ENCODE measurements around the gene PRR9.
"Not testable (repeated sequence)": the region's sequence is repeated elsewhere in the genome, so short reads cannot be mapped to it uniquely, and the experiment has no call there.

Gene PRR9

DNA sequence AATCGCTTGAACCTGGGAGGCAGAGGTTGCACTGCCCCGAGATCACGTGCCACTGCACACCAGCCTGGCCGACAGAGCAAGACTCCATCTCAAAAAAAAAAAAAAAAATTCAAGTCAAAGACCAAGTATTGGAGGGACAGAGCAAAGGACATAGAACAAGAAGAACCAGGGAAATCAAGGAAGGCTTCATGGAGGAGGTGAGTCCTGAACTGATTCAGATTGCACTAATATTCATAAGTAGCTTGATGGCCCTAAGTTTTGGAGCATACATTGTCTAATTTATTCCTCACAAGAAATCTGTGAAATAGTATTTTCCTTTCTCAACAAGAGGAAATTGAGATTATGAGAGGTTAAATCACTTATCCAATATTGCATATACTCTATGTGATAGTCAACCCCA, 3.9 kb upstream of the PRR9 start:
- Mint-ChIP-seq H3K4me3 (no peak overlapping the region), H3K36me3 (ENCODE audit: low read depth) (no peaks in the 10 kb centered on the region), H3K27me3 (peaks cover 31% of the 10 kb centered on the region), H3K9me3 (no peaks in the 10 kb centered on the region), H3K4me1 (ENCODE audit: low read depth) (no peaks in the 10 kb centered on the region), H3K27ac (no peak overlapping the region)
- intact Hi-C loops (cut with micrococcal nuclease) = no loop called here

DNA sequence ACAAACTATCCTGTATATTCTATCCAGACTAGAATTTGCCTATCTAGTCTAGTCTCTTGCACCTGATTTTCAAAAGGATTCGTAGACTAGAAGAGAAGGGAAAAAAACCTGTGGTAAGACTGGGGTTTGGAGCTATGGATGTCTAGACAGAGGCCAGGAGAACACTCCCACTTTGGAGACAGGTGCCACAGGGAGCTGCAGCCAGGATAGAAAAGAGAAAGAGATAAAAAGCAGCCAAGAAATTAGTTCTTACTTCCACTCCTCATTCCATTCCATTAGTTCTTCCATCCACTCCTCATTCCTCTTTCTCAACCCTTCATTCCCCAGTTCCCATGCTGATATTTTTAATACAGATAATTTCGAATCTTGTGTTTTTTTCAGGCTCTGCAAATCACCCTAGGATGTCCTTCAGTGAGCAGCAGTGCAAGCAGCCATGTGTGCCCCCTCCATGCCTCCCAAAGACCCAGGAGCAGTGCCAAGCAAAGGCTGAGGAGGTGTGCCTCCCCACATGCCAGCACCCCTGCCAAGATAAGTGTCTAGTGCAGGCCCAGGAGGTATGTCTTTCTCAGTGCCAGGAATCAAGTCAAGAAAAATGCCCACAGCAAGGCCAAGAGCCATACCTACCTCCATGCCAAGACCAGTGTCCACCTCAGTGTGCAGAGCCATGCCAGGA, 496 bp downstream of the PRR9 start:
- Mint-ChIP-seq H3K4me1 (ENCODE audit: low read depth) (peaks cover under 1% of the 10 kb centered on the region), H3K27ac (no peak overlapping the region), H3K9me3 (no peaks in the 10 kb centered on the region), H3K4me3 (no peak overlapping the region), H3K27me3 (peaks cover 23% of the 10 kb centered on the region), H3K36me3 (ENCODE audit: low read depth) (no peaks in the 10 kb centered on the region)
- intact Hi-C loops (cut with micrococcal nuclease) = no loop called here

DNA sequence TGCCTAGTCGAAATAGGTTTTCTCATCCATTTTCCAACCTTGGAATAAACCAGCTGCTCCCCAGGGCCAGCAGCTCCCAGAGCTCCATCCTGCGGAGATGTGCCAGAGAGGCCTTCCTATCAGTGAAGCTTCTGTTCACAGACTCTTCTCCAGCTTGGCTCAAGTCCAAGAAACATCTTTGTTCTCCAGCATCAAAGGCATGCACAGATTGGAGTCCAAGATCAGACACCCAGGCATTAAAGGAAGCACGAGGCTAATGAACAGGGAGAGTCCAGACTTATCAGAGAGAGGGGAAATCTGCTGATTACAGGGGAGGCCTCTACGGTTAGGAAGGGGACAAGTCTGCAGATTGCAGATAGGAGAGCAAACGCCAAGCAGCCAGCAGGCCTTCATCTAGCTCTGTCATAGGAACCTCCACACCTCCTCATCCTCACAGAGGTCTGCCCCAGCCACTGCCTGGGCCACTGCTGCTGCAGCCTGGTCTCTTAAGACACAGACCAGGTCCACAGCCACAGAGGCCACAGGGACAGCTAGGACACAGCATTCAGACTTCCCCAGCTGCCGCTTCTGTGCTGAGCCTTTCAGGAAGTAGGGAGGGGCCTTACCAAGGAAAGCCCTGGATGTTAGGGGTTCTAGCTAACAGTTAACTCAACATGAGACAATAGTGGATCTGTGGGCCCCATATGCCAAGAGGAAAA, 3.4 kb downstream of the PRR9 start:
- peaks cover 5% of the 10 kb centered on the region for H3K4me1 Mint-ChIP-seq (ENCODE audit: low read depth)
- intact Hi-C loops (cut with micrococcal nuclease) = loop anchor here (10.0 kb wide), 1 partner anchor 566 kb away; no protein-coding TSS in a partner anchor
- H3K9me3 Mint-ChIP-seq = no peaks in the 10 kb centered on the region
- H3K36me3 Mint-ChIP-seq (ENCODE audit: low read depth) = no peaks in the 10 kb centered on the region
- H3K27ac Mint-ChIP-seq = no peak overlapping the region
- peaks cover 10% of the 10 kb centered on the region for H3K27me3 Mint-ChIP-seq
- H3K4me3 Mint-ChIP-seq = no peak overlapping the region

DNA sequence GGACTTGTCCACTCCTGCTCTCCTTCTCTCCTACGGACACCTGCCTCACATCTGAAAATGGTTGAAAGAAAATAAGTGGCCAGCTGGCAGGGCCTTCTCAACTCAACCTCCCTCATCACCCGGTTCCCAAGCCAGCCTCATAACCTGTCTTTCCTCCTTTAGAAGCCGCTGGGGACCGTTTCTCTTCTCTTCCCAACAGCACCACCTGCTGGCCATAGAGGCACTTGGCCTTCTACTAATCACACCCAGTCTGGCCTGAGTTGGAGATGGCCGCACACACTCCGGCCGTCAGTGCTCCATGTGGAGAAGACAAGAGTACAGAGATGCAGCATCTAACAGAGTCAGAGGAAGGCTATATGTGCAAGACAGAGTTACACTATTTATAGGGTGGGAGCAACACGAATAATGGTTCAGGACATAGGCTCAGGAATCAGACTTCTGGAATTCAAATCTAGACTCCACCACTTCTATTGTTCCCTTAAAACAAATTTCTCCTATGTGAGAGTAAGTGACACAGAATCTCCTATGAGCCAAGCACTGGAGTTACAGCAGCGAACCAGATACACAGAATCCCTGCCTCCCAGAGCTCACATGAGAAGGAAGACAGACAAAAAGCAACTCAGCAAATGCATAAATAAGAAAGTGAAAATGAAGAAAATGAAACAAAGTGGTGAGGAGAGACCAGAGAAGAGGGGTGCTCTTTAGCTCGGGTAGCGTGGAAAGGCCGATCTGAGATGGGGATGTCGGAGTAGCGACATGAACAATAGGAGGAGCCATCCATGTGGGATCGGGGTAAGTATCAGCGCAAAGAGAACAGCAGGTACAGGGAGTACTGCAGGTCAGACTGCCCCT, 5.9 kb downstream of the PRR9 start:
- not testable (repeated sequence) for H3K27ac Mint-ChIP-seq; H3K27me3 Mint-ChIP-seq; H3K4me1 Mint-ChIP-seq (ENCODE audit: low read depth); H3K36me3 Mint-ChIP-seq (ENCODE audit: low read depth); H3K4me3 Mint-ChIP-seq; H3K9me3 Mint-ChIP-seq
- intact Hi-C loops (cut with micrococcal nuclease) = loop anchor here (1.0 to 10.0 kb wide), 2 partner anchors 354 to 568 kb away; no protein-coding TSS in a partner anchor

DNA sequence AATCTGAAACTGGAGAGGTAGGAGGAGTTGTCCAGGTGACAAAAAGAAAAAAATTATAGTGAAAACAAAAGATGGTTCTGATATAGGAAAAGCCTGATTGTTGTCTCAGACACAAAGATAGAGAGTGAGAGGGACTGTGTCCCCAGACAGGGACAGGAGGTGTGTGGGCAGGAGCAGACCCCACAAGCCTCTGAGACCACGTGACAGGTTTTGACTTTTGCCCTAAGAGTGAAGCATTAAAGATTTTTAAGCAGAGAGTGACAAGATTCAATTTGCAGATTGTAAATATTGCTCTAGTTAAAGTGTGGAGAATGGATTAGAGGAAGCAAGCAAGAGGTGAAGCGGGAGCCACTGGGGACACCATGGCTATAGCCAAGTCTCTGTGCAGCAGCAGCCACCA, 10.4 kb downstream of the PRR9 start:
- H3K4me3 Mint-ChIP-seq = no peak overlapping the region
- H3K9me3 Mint-ChIP-seq = no peaks in the 10 kb centered on the region
- intact Hi-C loops (cut with micrococcal nuclease) = loop anchor here (2.0 to 10.0 kb wide), 2 partner anchors 355 to 573 kb away; no protein-coding TSS in a partner anchor
- no peaks in the 10 kb centered on the region for H3K36me3 Mint-ChIP-seq (ENCODE audit: low read depth)
- peaks cover 31% of the 10 kb centered on the region for H3K4me1 Mint-ChIP-seq (ENCODE audit: low read depth)
- no peak overlapping the region for H3K27ac Mint-ChIP-seq
- H3K27me3 Mint-ChIP-seq = peaks cover 1% of the 10 kb centered on the region

DNA sequence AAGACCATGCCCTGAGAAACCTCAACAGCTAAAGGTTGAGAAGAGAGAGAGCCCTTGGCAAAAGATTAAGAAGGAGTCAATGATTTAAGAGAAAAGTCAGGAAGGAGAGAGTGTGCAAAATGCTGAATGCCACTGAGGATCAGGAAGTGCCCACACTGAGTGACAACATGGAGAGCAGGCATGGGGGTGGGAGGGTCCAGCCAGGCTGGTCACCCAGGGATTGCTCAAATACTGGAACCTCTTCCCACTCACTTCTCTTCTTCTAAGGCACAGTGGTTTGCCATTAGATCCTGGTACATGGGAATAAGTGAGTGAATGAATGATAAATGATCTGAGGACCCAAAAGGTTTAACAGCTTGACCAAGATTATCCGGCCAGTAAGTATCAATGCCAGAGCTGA, 11.1 kb downstream of the PRR9 start:
- Mint-ChIP-seq H3K27ac (no peak overlapping the region), H3K4me3 (no peak overlapping the region), H3K9me3 (no peaks in the 10 kb centered on the region), H3K4me1 (ENCODE audit: low read depth) (peaks cover 32% of the 10 kb centered on the region), H3K27me3 (peaks cover 1% of the 10 kb centered on the region), H3K36me3 (ENCODE audit: low read depth) (no peaks in the 10 kb centered on the region)
- intact Hi-C loops (cut with micrococcal nuclease) = loop anchor here (2.0 to 10.0 kb wide), 2 partner anchors 356 to 574 kb away; no protein-coding TSS in a partner anchor

DNA sequence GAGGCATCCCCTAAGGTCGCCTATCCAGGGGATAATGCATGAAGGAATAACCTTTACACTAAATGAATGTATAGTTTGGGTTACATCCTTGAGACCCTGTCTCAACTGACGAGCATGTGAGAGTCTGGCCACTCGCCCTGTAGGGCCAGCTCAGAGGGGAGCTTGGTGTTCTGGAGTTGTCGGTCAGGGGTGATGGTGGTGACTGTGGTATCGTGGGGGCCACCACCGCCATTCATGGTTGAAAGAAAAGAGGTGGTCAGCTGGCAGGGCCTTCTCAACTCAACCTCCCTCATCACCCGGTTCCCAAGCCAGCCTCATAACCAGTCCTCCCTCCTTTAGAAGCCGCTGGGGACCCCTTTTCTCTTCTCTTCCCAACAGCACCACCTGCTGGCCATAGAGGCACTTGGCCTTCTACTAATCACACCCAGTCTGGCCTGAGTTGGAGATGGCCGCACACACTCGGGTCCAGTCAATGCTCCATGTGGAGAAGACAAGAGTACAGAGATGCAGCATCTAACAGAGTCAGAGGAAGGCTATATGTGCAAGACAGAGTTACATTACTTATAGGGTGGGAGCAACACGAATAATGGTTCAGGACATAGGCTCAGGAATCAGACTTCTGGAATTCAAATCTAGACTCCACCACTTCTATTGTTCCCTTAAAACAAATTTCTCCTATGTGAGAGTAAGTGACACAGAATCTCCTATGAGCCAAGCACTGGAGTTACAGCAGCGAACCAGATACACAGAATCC, 11.9 kb downstream of the PRR9 start:
- H3K9me3 Mint-ChIP-seq; H3K27me3 Mint-ChIP-seq; H3K4me3 Mint-ChIP-seq; H3K27ac Mint-ChIP-seq; H3K36me3 Mint-ChIP-seq (ENCODE audit: low read depth): not testable (repeated sequence)
- peaks cover 33% of the 10 kb centered on the region for H3K4me1 Mint-ChIP-seq (ENCODE audit: low read depth)
- intact Hi-C loops (cut with micrococcal nuclease) = loop anchor here (2.0 to 10.0 kb wide), 2 partner anchors 356 to 574 kb away; no protein-coding TSS in a partner anchor

DNA sequence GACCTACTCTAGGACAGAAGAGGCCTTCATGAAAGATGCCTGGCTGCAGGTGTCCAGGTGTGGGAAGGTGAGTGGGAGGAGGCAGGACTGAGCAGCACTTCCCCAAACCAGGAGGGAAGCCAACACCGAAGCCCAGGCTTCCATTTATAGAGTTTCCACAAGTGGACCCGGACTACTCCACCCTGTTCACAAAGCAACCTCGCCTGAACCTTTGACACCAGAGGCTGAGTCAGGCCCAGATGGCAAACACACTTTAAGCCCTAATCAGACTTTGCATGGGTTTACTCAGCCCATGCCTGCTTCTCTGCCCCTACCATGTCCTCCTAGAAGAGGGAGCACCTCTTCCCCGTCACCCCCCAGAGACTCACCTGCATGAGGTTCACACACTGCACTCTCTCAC, 14.0 kb downstream of the PRR9 start:
- intact Hi-C loops (cut with micrococcal nuclease) = no loop called here
- no peak overlapping the region for H3K4me3 Mint-ChIP-seq

DNA sequence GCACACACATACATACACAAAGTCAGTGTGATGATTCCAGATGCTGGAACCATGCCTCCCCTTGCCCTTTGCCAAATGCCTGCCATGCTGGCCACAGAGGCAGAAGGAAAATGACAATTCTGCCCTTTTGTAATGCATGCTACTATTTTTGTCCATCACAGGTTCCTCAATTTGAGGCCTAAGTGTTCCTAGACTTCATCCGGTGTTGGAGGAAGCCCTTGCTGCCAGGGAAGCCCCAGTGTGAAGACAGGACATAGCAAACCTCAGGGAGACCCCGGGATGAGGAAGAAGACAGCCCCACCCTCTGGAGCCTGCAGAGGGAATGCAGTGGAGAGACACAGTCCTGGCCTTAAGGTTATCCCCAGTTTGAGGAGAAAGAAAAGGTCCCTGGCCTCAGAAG, 14.4 kb downstream of the PRR9 start:
- no peaks in the 10 kb centered on the region for H3K36me3 Mint-ChIP-seq (ENCODE audit: low read depth)
- H3K9me3 Mint-ChIP-seq = no peaks in the 10 kb centered on the region
- H3K4me1 Mint-ChIP-seq (ENCODE audit: low read depth) = peaks cover 33% of the 10 kb centered on the region
- no peak overlapping the region for H3K4me3 Mint-ChIP-seq
- intact Hi-C loops (cut with micrococcal nuclease) = no loop called here
- H3K27me3 Mint-ChIP-seq = no peaks in the 10 kb centered on the region
- H3K27ac Mint-ChIP-seq = peak overlapping the region; percentile 1

More for the DNA sequence above, 14.0 kb downstream of the PRR9 start:
- no peaks in the 10 kb centered on the region for H3K36me3 Mint-ChIP-seq (ENCODE audit: low read depth)
- H3K27ac Mint-ChIP-seq = peak overlapping the region; percentile 1
- no peaks in the 10 kb centered on the region for H3K9me3 Mint-ChIP-seq
- H3K4me1 Mint-ChIP-seq (ENCODE audit: low read depth) = peaks cover 33% of the 10 kb centered on the region
- H3K27me3 Mint-ChIP-seq = no peaks in the 10 kb centered on the region

DNA sequence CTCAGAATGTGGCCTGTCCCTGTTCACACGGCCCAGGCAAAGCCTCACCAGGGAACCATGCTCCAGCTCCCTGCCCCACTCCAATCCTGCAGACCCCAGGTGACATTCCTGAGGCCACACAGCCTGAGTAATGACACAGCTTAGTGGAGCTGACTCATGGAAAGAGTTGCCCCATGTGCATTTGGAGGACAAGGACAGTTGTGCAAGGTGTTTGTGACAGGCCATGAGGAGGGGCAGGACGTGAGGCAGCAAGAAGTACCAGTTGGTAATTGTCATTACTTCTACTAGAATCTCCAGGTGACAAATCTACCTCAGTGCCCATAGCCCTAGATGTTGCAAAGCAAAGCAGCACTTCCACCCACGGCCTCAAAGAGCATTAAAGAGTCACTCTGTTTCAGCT, 15.2 kb downstream of the PRR9 start:
- no peak overlapping the region for H3K4me3 Mint-ChIP-seq
- intact Hi-C loops (cut with micrococcal nuclease) = no loop called here
- no peaks in the 10 kb centered on the region for H3K36me3 Mint-ChIP-seq (ENCODE audit: low read depth)
- peaks cover 1% of the 10 kb centered on the region for H3K27me3 Mint-ChIP-seq
- H3K4me1 Mint-ChIP-seq (ENCODE audit: low read depth) = peaks cover 33% of the 10 kb centered on the region
- no peak overlapping the region for H3K27ac Mint-ChIP-seq
- no peaks in the 10 kb centered on the region for H3K9me3 Mint-ChIP-seq

DNA sequence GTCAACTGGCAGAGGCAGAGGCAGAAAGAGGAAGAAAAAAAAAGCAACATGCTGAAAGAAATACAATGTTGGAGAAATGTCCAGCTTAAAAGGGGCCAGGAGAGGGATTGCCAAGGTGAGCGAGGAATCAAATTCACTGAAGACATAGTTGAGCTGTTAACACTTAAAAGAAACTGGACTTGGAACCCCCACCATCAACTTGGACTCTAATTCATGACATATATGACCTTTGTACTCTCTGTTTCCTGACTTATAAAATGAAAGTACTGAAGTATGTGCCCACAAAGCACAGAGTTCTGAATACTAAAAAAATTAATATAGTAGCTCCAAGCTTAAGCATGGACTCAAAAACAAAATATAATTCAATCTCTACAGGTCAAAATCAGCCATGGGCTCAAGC, 16.1 kb downstream of the PRR9 start:
- no peak overlapping the region for H3K27ac Mint-ChIP-seq
- no peak overlapping the region for H3K4me3 Mint-ChIP-seq
- H3K36me3 Mint-ChIP-seq (ENCODE audit: low read depth) = no peaks in the 10 kb centered on the region
- peaks cover 33% of the 10 kb centered on the region for H3K4me1 Mint-ChIP-seq (ENCODE audit: low read depth)
- H3K27me3 Mint-ChIP-seq = peaks cover 2% of the 10 kb centered on the region
- no peaks in the 10 kb centered on the region for H3K9me3 Mint-ChIP-seq
- intact Hi-C loops (cut with micrococcal nuclease) = no loop called here

DNA sequence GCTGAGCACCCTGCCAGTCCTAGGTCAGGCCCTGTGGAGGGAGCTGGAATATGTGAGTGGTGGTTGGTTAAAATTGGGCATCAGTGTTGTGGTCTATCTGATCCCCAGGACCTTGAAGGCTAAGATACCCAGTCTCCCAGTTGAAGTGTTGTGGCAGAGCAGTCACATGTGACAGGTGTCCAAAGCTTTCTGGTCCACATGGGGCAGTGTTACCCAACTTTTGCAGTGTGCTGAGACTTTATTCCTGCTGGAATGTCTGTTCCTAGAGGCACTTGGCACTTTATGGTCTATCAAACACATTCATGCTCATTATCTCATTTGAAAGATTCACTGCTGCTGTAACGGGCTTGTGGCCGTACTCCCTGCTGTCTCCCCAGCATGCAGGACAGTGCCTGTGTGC, 21.1 kb downstream of the PRR9 start:
- H3K27me3 Mint-ChIP-seq = peaks cover 6% of the 10 kb centered on the region
- H3K4me3 Mint-ChIP-seq = no peak overlapping the region
- no peaks in the 10 kb centered on the region for H3K9me3 Mint-ChIP-seq
- intact Hi-C loops (cut with micrococcal nuclease) = no loop called here
- peaks cover under 1% of the 10 kb centered on the region for H3K4me1 Mint-ChIP-seq (ENCODE audit: low read depth)
- H3K36me3 Mint-ChIP-seq (ENCODE audit: low read depth) = no peaks in the 10 kb centered on the region
- no peak overlapping the region for H3K27ac Mint-ChIP-seq

DNA sequence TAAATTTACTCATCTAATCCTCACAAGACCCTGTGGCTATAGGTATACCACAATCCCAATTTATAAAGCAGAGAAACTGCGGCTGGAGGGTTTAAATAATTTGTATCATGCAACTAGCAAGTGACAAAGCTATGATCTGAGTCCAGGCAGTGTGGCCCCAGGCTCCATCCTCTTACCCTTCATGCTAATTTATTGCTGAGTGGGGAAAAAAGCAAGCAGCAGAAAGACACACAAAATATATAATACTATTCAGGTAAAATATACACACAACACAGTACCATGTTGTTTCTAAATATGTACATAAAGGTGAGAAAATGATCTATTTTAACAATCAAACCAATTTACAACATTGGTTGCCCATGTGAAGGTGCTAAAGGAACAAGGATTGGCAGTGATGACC, 24.8 kb downstream of the PRR9 start:
- Mint-ChIP-seq H3K9me3 (peaks cover 8% of the 10 kb centered on the region), H3K36me3 (ENCODE audit: low read depth) (no peaks in the 10 kb centered on the region), H3K27ac (no peak overlapping the region), H3K4me1 (ENCODE audit: low read depth) (no peaks in the 10 kb centered on the region), H3K27me3 (peaks cover 12% of the 10 kb centered on the region), H3K4me3 (no peak overlapping the region)
- intact Hi-C loops (cut with micrococcal nuclease) = no loop called here
